Neural cell (in vitro differentiated cells): ENCODE data around the gene ERAL1.

Experiments
- CTCF ChIP-seq: fragments of 450-650 bp; IDR thresholded peaks from 2 replicates; pipeline ENCODE4 v1.5.1; 2014; ENCODE audit warnings: antibody characterized with exemption, mild to moderate bottlenecking, moderate library complexity; ENCODE audit not compliant: poor library complexity, severe bottlenecking
- POLR2AphosphoS5 ChIP-seq: IDR thresholded peaks from 2 replicates; pipeline ENCODE4 v1.6.1; 2012
- SMC3 ChIP-seq: fragments of 450-650 bp; conservative IDR thresholded peaks from 2 replicates; pipeline ENCODE4 v1.6.1; 2014; ENCODE audit warnings: antibody characterized with exemption, mild to moderate bottlenecking, moderate library complexity; ENCODE audit not compliant: poor library complexity
- TAF1 ChIP-seq: IDR thresholded peaks from 2 replicates; pipeline ENCODE4 v1.6.1; 2012; ENCODE audit warnings: low read depth

- no peak for TF ChIP-seq CTCF
- no peak for TF ChIP-seq SMC3
- TF ChIP-seq TAF1 = no peak
- no peak for TF ChIP-seq POLR2AphosphoS5
Measured at GRCh38 chr17:28858801-28859355, 4.1 kb downstream of the ERAL1 start.
